Measurements from ENCODE around the gene PEA15. TPM values are rescaled to one million over a fixed set of nuclear protein-coding genes. Genes with fewer than 3 reads are reported as not detected.

PEA15 gene
- total and polyA plus RNA-seq, 9 of the 15 experiments (the other 6 are each of a cell fraction or from before 2014, with no cell fraction given), result 8.2 to 175 (median 35.4) TPM

- TF ChIP-seq ZNF384 (IDR thresholded peaks at IDR 0.05; ENCODE audit: low read depth, low read length) (no peak), YBX1 (IDR thresholded peaks at IDR 0.05) (no peak), FOXK1 (CRISPR knock-in tag; IDR thresholded peaks at IDR 0.05; ENCODE audit: borderline replicate concordance) (no peak), ZNF75A (CRISPR knock-in tag; IDR thresholded peaks at IDR 0.05) (no peak), STAG1 (CRISPR knock-in tag; IDR thresholded peaks at IDR 0.05; ENCODE audit: borderline replicate concordance) (peak; percentile 54), DDX20 (tag; IDR thresholded peaks at IDR 0.05; ENCODE audit: low read depth) (no peak), MCM5 (IDR thresholded peaks at IDR 0.05; ENCODE audit: low read depth) (no peak), RNF219 (CRISPR knock-in tag; IDR thresholded peaks at IDR 0.05) (no peak), NCOA2 (IDR thresholded peaks at IDR 0.05; ENCODE audit: partially characterized antibody in 2 of 2) (no peak), ETS2 (tag; IDR thresholded peaks at IDR 0.05; ENCODE audit: borderline replicate concordance, poor library complexity, severe bottlenecking) (no peak), MIER1 (IDR thresholded peaks at IDR 0.05; ENCODE audit: low read depth) (no peak), FOXJ3 (CRISPR knock-in tag; IDR thresholded peaks at IDR 0.05) (no peak), ZNF764 (CRISPR knock-in tag; IDR thresholded peaks at IDR 0.05; ENCODE audit: low read depth) (0 out of 2 replicates have a peak, but pooled peaks have one; percentile 15), ZNF668 (CRISPR knock-in tag; IDR thresholded peaks at IDR 0.05) (no peak), ZBTB1 (CRISPR knock-in tag; IDR thresholded peaks at IDR 0.05; ENCODE audit: borderline replicate concordance, low read depth) (no peak), ZNF311 (CRISPR knock-in tag; IDR thresholded peaks at IDR 0.05) (no peak), ZNF134 (CRISPR knock-in tag; conservative IDR thresholded peaks at IDR 0.05) (no peak), USF2 (CRISPR knock-in tag; IDR thresholded peaks at IDR 0.05) (no peak), CBFA2T2 (conservative IDR thresholded peaks at IDR 0.05) (no peak), ZNF133 (CRISPR knock-in tag; IDR thresholded peaks at IDR 0.05) (no peak), JUNB (CRISPR knock-in tag; conservative IDR thresholded peaks at IDR 0.05) (peak; percentile 30; the same call in 1 of the 2 replicates), XRCC4 (IDR thresholded peaks at IDR 0.05; ENCODE audit: extremely low read depth, insufficient read depth, insufficient read length) (no peak)
- TF ChIP-seq, protein P1, sequence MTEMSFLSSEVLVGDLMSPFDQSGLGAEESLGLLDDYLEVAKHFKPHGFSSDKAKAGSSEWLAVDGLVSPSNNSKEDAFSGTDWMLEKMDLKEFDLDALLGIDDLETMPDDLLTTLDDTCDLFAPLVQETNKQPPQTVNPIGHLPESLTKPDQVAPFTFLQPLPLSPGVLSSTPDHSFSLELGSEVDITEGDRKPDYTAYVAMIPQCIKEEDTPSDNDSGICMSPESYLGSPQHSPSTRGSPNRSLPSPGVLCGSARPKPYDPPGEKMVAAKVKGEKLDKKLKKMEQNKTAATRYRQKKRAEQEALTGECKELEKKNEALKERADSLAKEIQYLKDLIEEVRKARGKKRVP (CRISPR knock-in tag; IDR thresholded peaks at IDR 0.05), result peak; percentile 62
- TF ChIP-seq, protein P2, sequence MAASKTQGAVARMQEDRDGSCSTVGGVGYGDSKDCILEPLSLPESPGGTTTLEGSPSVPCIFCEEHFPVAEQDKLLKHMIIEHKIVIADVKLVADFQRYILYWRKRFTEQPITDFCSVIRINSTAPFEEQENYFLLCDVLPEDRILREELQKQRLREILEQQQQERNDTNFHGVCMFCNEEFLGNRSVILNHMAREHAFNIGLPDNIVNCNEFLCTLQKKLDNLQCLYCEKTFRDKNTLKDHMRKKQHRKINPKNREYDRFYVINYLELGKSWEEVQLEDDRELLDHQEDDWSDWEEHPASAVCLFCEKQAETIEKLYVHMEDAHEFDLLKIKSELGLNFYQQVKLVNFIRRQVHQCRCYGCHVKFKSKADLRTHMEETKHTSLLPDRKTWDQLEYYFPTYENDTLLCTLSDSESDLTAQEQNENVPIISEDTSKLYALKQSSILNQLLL (CRISPR knock-in tag; IDR thresholded peaks at IDR 0.05; ENCODE audit: borderline replicate concordance), result no peak
Observed at GRCh38 chr1:160261893-160262794, 57.0 kb downstream of the PEA15 start, which contains the start of gene DCAF8 (continued).
